Kidney (tissue), 14 donors: ENCODE data around the gene AFG1L. TPM values are rescaled to one million over a fixed set of nuclear protein-coding genes. Genes with fewer than 3 reads are reported as not detected.

ENCODE experiments used
- DNase-seq, 5 donors: peaks; one replicate each; pipeline ENCODE4 v3.0.0-alpha.2; 2013 to 2020
- FAIRE-seq: peaks from 2 replicates; lab custom pipeline; 2012; peaks lifted over from hg19 to GRCh38; lab: Jason Lieb, UNC
- H3K27ac ChIP-seq, 2 donors: one replicate each; pipeline ENCODE4 v1.7.0; 2013; ENCODE audit warnings: low read depth in 2 of 2, low read length in 2 of 2, inconsistent platforms in 1 of 2
- H3K27me3 ChIP-seq: one replicate; pipeline ENCODE4 v1.7.1; 2013; ENCODE audit warnings: low read length, inconsistent platforms; ENCODE audit not compliant: control insufficient read depth, insufficient read depth
- H3K36me3 ChIP-seq, 3 donors: one replicate each; pipeline versions ENCODE4 v1.7.0 to v1.7.1; 2013; ENCODE audit warnings: low read length in 3 of 3, control low read depth in 1 of 3, inconsistent platforms in 1 of 3; ENCODE audit not compliant: insufficient read depth in 3 of 3, control insufficient read depth in 2 of 3
- H3K4me1 ChIP-seq, 3 donors: one replicate each; pipeline versions ENCODE4 v1.7.0 to v1.7.1; 2013; ENCODE audit warnings: low read length in 3 of 3, inconsistent platforms in 1 of 3, low read depth in 1 of 3; ENCODE audit not compliant: control insufficient read depth in 2 of 3, insufficient read depth in 2 of 3
- H3K4me3 ChIP-seq, 3 donors: one replicate each; pipeline versions ENCODE4 v1.7.0 to v1.8.1; 2013; ENCODE audit warnings: low read length in 3 of 3, control low read depth in 1 of 3, inconsistent platforms in 1 of 3
- H3K9ac ChIP-seq, 3 donors: one replicate each; pipeline versions ENCODE4 v1.7.0 to v1.7.1; 2013; ENCODE audit warnings: low read length in 3 of 3, control low read depth in 1 of 3, inconsistent platforms in 1 of 3
- H3K9me3 ChIP-seq, 3 donors: one replicate each; pipeline versions ENCODE4 v1.7.0 to v1.7.1; 2013; ENCODE audit warnings: low read length in 3 of 3, control low read depth in 1 of 3, inconsistent platforms in 1 of 3; ENCODE audit not compliant: control insufficient read depth in 2 of 3, insufficient read depth in 1 of 3
- intact Hi-C: fragments of 100-400 bp; cut with DNase I; formaldehyde crosslinking; loops from one replicate; pipeline ENCODE4 v1.11.1; 2022
- polyA plus RNA-seq: library from polyadenylated mRNA; stranded (reverse); fragments of 350-450 nt; fragmentation: Illumina TruSeq; extraction: RNeasy Lipid Tissue Mini Kit (QIAGEN cat#74804); gene quantifications from one replicate; pipeline ENCODE4 v1.2.3, GENCODE V29; 2014; ENCODE audit warnings: low read depth, low replicate concordance; ENCODE audit not compliant: insufficient read depth
- total RNA-seq: library from RNA; stranded (reverse); fragmentation: NEBNext Ultra II Directional; extraction: Animal tissue kit (Norgen Biotek cat#: 25700); gene quantifications from one replicate; pipeline ENCODE4 v1.2.1, GENCODE V29; 2021
- TF ChIP-seq, protein P1 (sequence below): IDR thresholded peaks from 3 replicates; pipeline ENCODE4 v1.5.1; 2012; ENCODE audit warnings: mild to moderate bottlenecking, moderate library complexity, borderline replicate concordance; ENCODE audit not compliant: insufficient read depth; ENCODE audit errors: extremely low read depth
- donor health status: control.
- donor health status: control.
- donor health status: control.
- donor health status: control.
- donor health status: control.
- donor health status: DM: yes; HTN: yes; CAD: no.
- donor health status: Normal renal cell carcinoma (clear cell type).

AFG1L gene
- total and polyA plus RNA-seq, 2 donors from 2014 or later, result 6.8 to 7.0 TPM

DNA sequence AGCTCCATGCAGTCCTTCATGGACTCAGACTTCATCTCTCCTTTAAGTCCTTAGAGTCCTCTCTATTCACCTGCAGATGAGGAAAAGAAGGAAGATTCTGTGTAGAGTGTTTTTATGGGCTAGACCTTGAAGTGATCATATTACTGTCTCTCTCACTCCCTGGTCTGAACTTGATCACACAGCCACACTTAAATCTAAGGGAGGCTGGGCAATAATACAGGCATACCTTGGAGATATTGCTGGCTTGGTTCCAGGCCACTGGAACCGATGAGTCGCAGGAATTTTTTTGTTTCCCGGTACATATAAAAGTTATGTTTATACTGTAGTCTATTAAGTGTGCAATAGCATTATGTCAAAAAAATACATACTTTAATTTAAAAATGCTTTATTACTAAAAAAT lies 206.7 kb downstream of the AFG1L start:
- intact Hi-C loops, result no loop called here
- TF ChIP-seq, protein P1, sequence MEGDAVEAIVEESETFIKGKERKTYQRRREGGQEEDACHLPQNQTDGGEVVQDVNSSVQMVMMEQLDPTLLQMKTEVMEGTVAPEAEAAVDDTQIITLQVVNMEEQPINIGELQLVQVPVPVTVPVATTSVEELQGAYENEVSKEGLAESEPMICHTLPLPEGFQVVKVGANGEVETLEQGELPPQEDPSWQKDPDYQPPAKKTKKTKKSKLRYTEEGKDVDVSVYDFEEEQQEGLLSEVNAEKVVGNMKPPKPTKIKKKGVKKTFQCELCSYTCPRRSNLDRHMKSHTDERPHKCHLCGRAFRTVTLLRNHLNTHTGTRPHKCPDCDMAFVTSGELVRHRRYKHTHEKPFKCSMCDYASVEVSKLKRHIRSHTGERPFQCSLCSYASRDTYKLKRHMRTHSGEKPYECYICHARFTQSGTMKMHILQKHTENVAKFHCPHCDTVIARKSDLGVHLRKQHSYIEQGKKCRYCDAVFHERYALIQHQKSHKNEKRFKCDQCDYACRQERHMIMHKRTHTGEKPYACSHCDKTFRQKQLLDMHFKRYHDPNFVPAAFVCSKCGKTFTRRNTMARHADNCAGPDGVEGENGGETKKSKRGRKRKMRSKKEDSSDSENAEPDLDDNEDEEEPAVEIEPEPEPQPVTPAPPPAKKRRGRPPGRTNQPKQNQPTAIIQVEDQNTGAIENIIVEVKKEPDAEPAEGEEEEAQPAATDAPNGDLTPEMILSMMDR, result no peak
- peak in 2 of 5 donors; percentile 32 to 33 for DNase-seq
- Histone ChIP-seq H3K36me3 (no peaks in the 10 kb centered on the region), H3K4me1 (no peaks in the 10 kb centered on the region), H3K4me3 (no peak overlapping the region), H3K27ac (no peak overlapping the region), H3K9ac (no peak overlapping the region), H3K27me3 (no peaks in the 10 kb centered on the region), H3K9me3 (no peaks in the 10 kb centered on the region)
- FAIRE-seq, result no peak

DNA sequence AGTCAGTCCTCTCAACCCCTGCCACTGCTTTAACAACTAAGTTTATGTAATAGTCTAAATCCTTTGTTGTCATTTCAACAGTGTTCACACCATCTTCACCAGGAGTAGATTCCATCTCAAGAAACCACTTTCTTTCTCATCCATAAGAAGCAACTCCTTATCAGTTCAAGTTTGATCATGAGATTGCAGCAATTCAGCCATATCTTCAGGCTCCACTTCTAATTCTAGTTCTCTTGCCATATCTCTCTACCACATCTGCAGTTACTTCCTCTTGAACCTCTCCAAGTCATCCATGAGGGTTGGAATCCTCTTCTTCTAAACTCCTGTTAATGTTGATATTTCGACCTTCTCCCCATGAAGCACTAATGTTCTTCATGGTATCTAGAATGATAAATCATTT lies 208.0 kb downstream of the AFG1L start:
- Histone ChIP-seq H3K27ac (no peak overlapping the region), H3K9ac (no peak overlapping the region), H3K27me3 (no peaks in the 10 kb centered on the region), H3K4me3 (no peak overlapping the region), H3K4me1 (no peaks in the 10 kb centered on the region), H3K9me3 (no peaks in the 10 kb centered on the region), H3K36me3 (no peaks in the 10 kb centered on the region)
- FAIRE-seq, result no peak
- no peak for DNase-seq
- TF ChIP-seq, protein P1, result no peak
- intact Hi-C loops, result no loop called here

DNA sequence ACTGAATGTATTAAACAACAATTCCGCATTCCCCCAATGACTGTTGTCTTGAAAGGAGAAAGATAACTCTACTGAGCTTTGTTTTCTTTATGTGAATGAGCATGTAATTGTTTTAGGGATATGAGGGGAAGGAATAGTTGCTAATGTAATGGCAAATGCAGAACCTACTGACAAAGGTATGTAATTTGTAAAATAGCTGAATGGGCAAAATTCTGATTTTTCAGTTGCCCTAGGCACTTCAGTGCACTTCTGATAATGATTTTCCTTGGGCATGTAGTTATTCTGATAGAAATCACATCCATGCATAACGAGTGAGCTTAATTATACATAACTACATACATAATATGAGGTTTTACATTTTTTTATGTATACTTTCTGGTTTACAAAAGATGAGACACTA lies 212.5 kb downstream of the AFG1L start:
- intact Hi-C loops, result no loop called here
- no peak for DNase-seq
- H3K9ac ChIP-seq, result no peak overlapping the region
- no peak for FAIRE-seq
- no peaks in the 10 kb centered on the region for H3K9me3 ChIP-seq
- no peaks in the 10 kb centered on the region for H3K4me1 ChIP-seq
- H3K27ac ChIP-seq, result no peak overlapping the region
- TF ChIP-seq, protein P1, result no peak
- H3K4me3 ChIP-seq, result no peak overlapping the region
- no peaks in the 10 kb centered on the region for H3K36me3 ChIP-seq
- H3K27me3 ChIP-seq, result no peaks in the 10 kb centered on the region
